ENCODE results near the gene MMD2. TPM values are rescaled to one million over a fixed set of nuclear protein-coding genes. Genes with fewer than 3 reads are reported as not detected.
"Not testable (repeated sequence)": the region's sequence is repeated elsewhere in the genome, so short reads cannot be mapped to it uniquely, and the experiment has no call there.

Gene MMD2
- total and polyA plus RNA-seq, 2 donors (not counting 1 experiment from before 2014, with no cell fraction given), result not detected

DNA sequence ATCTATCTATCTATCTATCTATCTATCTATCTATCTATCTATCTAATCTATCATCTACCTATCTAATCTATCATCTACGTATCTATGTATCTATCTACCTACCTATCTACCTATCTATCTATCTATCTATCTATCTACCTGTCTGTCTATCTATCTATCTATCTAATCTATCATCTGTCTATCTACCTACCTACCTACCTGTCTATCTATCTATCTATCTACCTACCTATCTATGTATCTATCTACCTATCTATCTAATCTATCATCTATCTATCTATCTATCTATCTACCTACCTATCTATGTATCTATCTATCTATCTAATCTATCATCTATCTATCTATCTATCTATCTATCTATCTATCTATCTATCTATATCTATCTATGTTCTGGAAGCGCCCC, 67.5 kb downstream of the MMD2 start:
- H2AFZ ChIP-seq (ENCODE audit: insufficient read depth, low read depth, low read length, poor library complexity, severe bottlenecking); H3K27me3 ChIP-seq (replicated peaks in 1 of 4; ENCODE audit: control extremely low read depth in 1 of 4, control insufficient read depth in 3 of 4, insufficient read depth in 4 of 4, low read length in 3 of 4); H3K79me2 ChIP-seq (ENCODE audit: control insufficient read depth, insufficient read depth, low read length); H4K20me1 ChIP-seq (ENCODE audit: control insufficient read depth, insufficient read depth, low read length, poor library complexity, severe bottlenecking); H3K4me1 Mint-ChIP-seq; H3K4me3 ChIP-seq (ENCODE audit: control extremely low read depth in 1 of 5, extremely low read depth in 1 of 5, insufficient read depth in 1 of 5, low read depth in 2 of 5, low read length in 4 of 5); POLR2A ChIA-PET; H3K9ac ChIP-seq (ENCODE audit: low read length); intact Hi-C loops (cut with micrococcal nuclease); DNase-seq; H3K36me3 ChIP-seq (replicated peaks in 1 of 2; ENCODE audit: control extremely low read depth in 1 of 2, control insufficient read depth in 1 of 2, extremely low read depth in 1 of 2, insufficient read depth in 2 of 2, low read length in 1 of 2); H3K9me3 Mint-ChIP-seq (ENCODE audit: insufficient read depth); H3K4me2 ChIP-seq (replicated peaks; ENCODE audit: low read depth, low read length, poor library complexity, severe bottlenecking); H3K27ac Mint-ChIP-seq; CTCF ChIA-PET; ATAC-seq (ENCODE audit: low read depth); H3K27ac ChIP-seq (ENCODE audit: low read length in 2 of 2); H3K4me1 ChIP-seq (ENCODE audit: control insufficient read depth in 2 of 2, insufficient read depth in 2 of 2, low read length in 2 of 2); H3K4me3 Mint-ChIP-seq: not testable (repeated sequence)
- peaks cover 0 to 16% (median 0%) of the 10 kb centered on the region in 3 donors for H3K9me3 ChIP-seq (ENCODE audit: control extremely low read depth in 1 of 3, control insufficient read depth in 2 of 3, insufficient read depth in 1 of 3, low read length in 2 of 3)
- peaks cover 25% of the 10 kb centered on the region for H3K27me3 Mint-ChIP-seq
- 83% methylated on average over 1 of the region's 2 CpGs for WGBS (ENCODE audit: insufficient coverage)

DNA sequence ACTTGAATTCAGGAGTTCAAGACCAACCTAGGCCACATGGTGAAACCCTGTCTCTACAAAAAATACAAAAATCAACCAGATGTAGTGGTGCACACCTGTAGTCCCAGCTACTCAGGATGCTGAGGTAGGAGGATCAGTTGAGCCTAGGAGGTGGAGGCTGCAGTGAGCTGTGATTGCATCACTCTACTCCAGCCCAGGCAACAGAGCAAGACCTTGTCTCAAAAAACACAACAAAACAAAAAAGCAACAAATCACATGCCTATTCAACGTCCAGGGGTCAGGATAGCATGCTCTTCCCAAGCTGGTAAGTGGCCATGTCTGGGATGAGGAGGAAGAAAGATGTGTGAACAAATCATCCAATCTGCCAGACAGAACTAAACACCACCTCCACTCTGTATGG, 69.3 kb downstream of the MMD2 start:
- intact Hi-C loops (cut with micrococcal nuclease), result no loop called here
- TF ChIP-seq, protein P1, sequence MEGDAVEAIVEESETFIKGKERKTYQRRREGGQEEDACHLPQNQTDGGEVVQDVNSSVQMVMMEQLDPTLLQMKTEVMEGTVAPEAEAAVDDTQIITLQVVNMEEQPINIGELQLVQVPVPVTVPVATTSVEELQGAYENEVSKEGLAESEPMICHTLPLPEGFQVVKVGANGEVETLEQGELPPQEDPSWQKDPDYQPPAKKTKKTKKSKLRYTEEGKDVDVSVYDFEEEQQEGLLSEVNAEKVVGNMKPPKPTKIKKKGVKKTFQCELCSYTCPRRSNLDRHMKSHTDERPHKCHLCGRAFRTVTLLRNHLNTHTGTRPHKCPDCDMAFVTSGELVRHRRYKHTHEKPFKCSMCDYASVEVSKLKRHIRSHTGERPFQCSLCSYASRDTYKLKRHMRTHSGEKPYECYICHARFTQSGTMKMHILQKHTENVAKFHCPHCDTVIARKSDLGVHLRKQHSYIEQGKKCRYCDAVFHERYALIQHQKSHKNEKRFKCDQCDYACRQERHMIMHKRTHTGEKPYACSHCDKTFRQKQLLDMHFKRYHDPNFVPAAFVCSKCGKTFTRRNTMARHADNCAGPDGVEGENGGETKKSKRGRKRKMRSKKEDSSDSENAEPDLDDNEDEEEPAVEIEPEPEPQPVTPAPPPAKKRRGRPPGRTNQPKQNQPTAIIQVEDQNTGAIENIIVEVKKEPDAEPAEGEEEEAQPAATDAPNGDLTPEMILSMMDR (IDR thresholded peaks at IDR 0.05), result no peak
- no peak for TF ChIP-seq EZH2 (IDR thresholded peaks at IDR 0.05; ENCODE audit: borderline replicate concordance, insufficient read depth, low read depth, low read length, poor library complexity, severe bottlenecking)

More for the DNA sequence above, 69.3 kb downstream of the MMD2 start:
- Histone ChIP-seq H3K9me3 (ENCODE audit: control extremely low read depth in 1 of 3, control insufficient read depth in 2 of 3, insufficient read depth in 1 of 3, low read length in 2 of 3) (peaks cover 0 to 11% (median 0%) of the 10 kb centered on the region in 3 donors), H3K9ac (ENCODE audit: low read length) (no peak overlapping the region), H4K20me1 (ENCODE audit: control insufficient read depth, insufficient read depth, low read length, poor library complexity, severe bottlenecking) (no peaks in the 10 kb centered on the region), H3K27me3 (replicated peaks in 1 of 4; ENCODE audit: control extremely low read depth in 1 of 4, control insufficient read depth in 3 of 4, insufficient read depth in 4 of 4, low read length in 3 of 4) (peaks cover 0 to 6% (median 2%) of the 10 kb centered on the region in 4 experiments), H3K4me1 (ENCODE audit: control insufficient read depth in 2 of 2, insufficient read depth in 2 of 2, low read length in 2 of 2) (no peaks in the 10 kb centered on the region), H3K4me2 (replicated peaks; ENCODE audit: low read depth, low read length, poor library complexity, severe bottlenecking) (no peak overlapping the region), H3K79me2 (ENCODE audit: control insufficient read depth, insufficient read depth, low read length) (no peaks in the 10 kb centered on the region), H3K27ac (ENCODE audit: low read length in 2 of 2) (no peak overlapping the region), H3K36me3 (replicated peaks in 1 of 2; ENCODE audit: control extremely low read depth in 1 of 2, control insufficient read depth in 1 of 2, extremely low read depth in 1 of 2, insufficient read depth in 2 of 2, low read length in 1 of 2) (no peaks in the 10 kb centered on the region), H3K4me3 (ENCODE audit: control extremely low read depth in 1 of 5, extremely low read depth in 1 of 5, insufficient read depth in 1 of 5, low read depth in 2 of 5, low read length in 4 of 5) (no peak overlapping the region), H2AFZ (ENCODE audit: insufficient read depth, low read depth, low read length, poor library complexity, severe bottlenecking) (no peak overlapping the region)
- H3K27ac Mint-ChIP-seq, result no peak overlapping the region
- CTCF ChIA-PET, result no interaction called here
- H3K9me3 Mint-ChIP-seq (ENCODE audit: insufficient read depth), result peaks cover 1% of the 10 kb centered on the region
- H3K27me3 Mint-ChIP-seq, result peaks cover 33% of the 10 kb centered on the region
- no CpG with 5 or more reads among the region's 1 CpG for WGBS (ENCODE audit: insufficient coverage)
- POLR2A ChIA-PET, result no interaction called here
- H3K4me1 Mint-ChIP-seq, result no peaks in the 10 kb centered on the region
- H3K4me3 Mint-ChIP-seq, result no peak overlapping the region
- no peak for DNase-seq
- ATAC-seq (ENCODE audit: low read depth), result no peak

All from B cell (primary cell).